IPS DF 4.7 (cell line): ENCODE data around the gene SCNN1B.
"Not testable (repeated sequence)": the region's sequence is repeated elsewhere in the genome, so short reads cannot be mapped to it uniquely, and the experiment has no call there.

Experiments used
- DNase-seq: peaks from one replicate; pipeline ENCODE4 v3.0.0-alpha.2; 2013; ENCODE audit warnings: low spot score; ENCODE audit errors: extremely low read depth

SCNN1B gene

GRCh38 chr16:23379707-23380106, 77.6 kb downstream of the SCNN1B start:
- no peak for DNase-seq

GRCh38 chr16:23380501-23380951, 78.4 kb downstream of the SCNN1B start:
- DNase-seq = no peak

GRCh38 chr16:23381702-23382101, 79.6 kb downstream of the SCNN1B start:
- DNase-seq = not testable (repeated sequence)

GRCh38 chr16:23382279-23382678, 80.2 kb downstream of the SCNN1B start:
- DNase-seq = no peak

- no peak for DNase-seq
These were observed 81.8 kb downstream of the SCNN1B start for GRCh38 chr16:23383881-23384280.

- no peak for DNase-seq
These were observed 82.8 kb downstream of the SCNN1B start for GRCh38 chr16:23384878-23385277.

- DNase-seq = no peak
These were observed 83.3 kb downstream of the SCNN1B start for GRCh38 chr16:23385441-23385840.

- no peak for DNase-seq
These were observed 85.6 kb downstream of the SCNN1B start for GRCh38 chr16:23387666-23388065.

GRCh38 chr16:23388786-23389185, 86.7 kb downstream of the SCNN1B start:
- DNase-seq = no peak

- DNase-seq = no peak
These were observed 87.1 kb downstream of the SCNN1B start for GRCh38 chr16:23389201-23389600.

GRCh38 chr16:23389936-23390335, 87.8 kb downstream of the SCNN1B start:
- DNase-seq = not testable (repeated sequence)

- DNase-seq = no peak
These were observed 89.5 kb downstream of the SCNN1B start for GRCh38 chr16:23391381-23392222.

GRCh38 chr16:23392223-23392600, 90.1 kb downstream of the SCNN1B start:
- DNase-seq = no peak

- no peak for DNase-seq
These were observed 92.2 kb downstream of the SCNN1B start for GRCh38 chr16:23394141-23394831.

GRCh38 chr16:23395732-23396131, 93.6 kb downstream of the SCNN1B start:
- DNase-seq = no peak

- DNase-seq = no peak
These were observed 95.4 kb downstream of the SCNN1B start for GRCh38 chr16:23397464-23397863.

- DNase-seq = no peak
These were observed 97.1 kb downstream of the SCNN1B start for GRCh38 chr16:23398987-23399805.

GRCh38 chr16:23400447-23400846, 98.3 kb downstream of the SCNN1B start:
- DNase-seq = not testable (repeated sequence)

- no peak for DNase-seq
These were observed 99.0 kb downstream of the SCNN1B start for GRCh38 chr16:23401139-23401538.

GRCh38 chr16:23402100-23402499, 100.0 kb downstream of the SCNN1B start:
- no peak for DNase-seq

GRCh38 chr16:23403547-23403946, 101.4 kb downstream of the SCNN1B start:
- DNase-seq = no peak

- DNase-seq = no peak
These were observed 103.9 kb downstream of the SCNN1B start for GRCh38 chr16:23406024-23406423.
